Activated naive CD4-positive, alpha-beta T cell treated with anti-CD3 and anti-CD28 coated beads, Interleukin-2, amount 10 ng/mL, durations not matched to agents 7 days and 5 days (primary cell): ENCODE results near the gene HIP1R.

Experiments used
- CTCF ChIA-PET: fragments of 350-600 bp; sonication (Branson Sonifier 250); formaldehyde crosslinking; loops from one replicate; lab custom pipeline; 2021; ENCODE audit warnings: antibody characterized with exemption; lab: Charles Lee
- DNase-seq: peaks from one replicate; pipeline ENCODE4 v3.0.0-alpha.2; 2020
- H3K27ac Mint-ChIP-seq: one replicate; pipeline ENCODE4 v1.8.0; 2021; ENCODE audit warnings: mild to moderate bottlenecking, moderate library complexity, mixed read lengths
- H3K27me3 Mint-ChIP-seq: one replicate; pipeline ENCODE4 v1.8.0; 2021; ENCODE audit warnings: mild to moderate bottlenecking, mixed read lengths
- H3K36me3 Mint-ChIP-seq: one replicate; pipeline ENCODE4 v1.8.0; 2021; ENCODE audit warnings: mixed read lengths
- H3K4me1 Mint-ChIP-seq: one replicate; pipeline ENCODE4 v1.8.0; 2021; ENCODE audit warnings: mixed read lengths
- H3K4me3 Mint-ChIP-seq: one replicate; pipeline ENCODE4 v1.8.0; 2021; ENCODE audit warnings: mild to moderate bottlenecking, moderate library complexity, mixed read lengths
- H3K9me3 Mint-ChIP-seq: one replicate; pipeline ENCODE4 v1.8.0; 2021; ENCODE audit warnings: mixed read lengths

The HIP1R gene

DNA sequence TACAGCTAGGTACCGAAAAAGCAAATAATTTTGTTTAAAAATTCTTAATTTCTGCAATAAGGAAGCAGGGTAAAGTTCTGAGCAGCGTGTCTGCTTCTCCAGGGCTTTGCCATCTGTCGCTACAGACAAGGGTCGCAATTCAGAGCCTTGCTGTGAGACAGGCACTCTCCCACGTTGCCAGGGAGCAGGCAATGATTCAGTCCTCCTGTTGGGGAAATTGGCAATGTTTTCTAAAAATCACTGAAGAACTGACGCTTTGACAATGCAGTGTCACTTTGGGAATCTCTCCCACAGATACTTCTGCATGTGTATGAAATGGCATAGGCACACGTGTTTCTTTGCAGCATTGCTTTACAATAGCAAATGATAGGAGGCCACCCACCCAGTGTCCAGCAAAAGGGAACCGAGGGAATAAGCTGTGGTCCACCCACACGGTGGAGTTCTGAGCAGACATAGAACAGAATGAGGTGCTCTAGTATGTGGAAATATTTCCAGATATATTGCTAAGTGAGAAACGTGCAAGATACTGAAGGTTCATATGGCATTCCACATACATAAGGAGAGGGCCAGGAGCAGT, 16.0 kb upstream of the HIP1R start:
- no peak overlapping the region for H3K4me3 Mint-ChIP-seq

DNA sequence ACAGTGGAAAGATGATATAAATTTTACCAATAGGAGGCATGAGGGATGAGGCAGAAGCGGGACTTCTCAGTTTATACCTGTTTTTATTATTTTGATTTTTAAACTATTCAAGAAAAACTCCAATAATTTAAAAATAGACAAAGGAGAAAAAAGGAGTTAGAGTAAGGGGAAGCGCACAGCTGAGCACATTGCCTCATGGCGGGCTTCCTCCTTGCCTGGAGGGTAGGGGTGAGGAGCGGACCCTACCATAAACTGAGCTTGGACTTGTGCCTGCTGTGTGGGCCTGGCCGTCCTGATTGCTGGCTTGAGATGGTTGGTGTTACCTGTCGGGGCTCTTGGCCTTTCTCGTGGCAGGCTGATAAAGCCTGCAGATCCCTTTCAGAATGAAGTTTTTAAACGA, 15.1 kb upstream of the HIP1R start:
- Mint-ChIP-seq H3K36me3 (no peaks in the 10 kb centered on the region), H3K4me1 (no peaks in the 10 kb centered on the region), H3K9me3 (no peaks in the 10 kb centered on the region), H3K27ac (no peak overlapping the region), H3K27me3 (peaks cover 14% of the 10 kb centered on the region), H3K4me3 (no peak overlapping the region)
- CTCF ChIA-PET: no interaction called here
- DNase-seq: no peak

More for the DNA sequence above, 16.0 kb upstream of the HIP1R start:
- Mint-ChIP-seq H3K4me1 (no peaks in the 10 kb centered on the region), H3K36me3 (no peaks in the 10 kb centered on the region), H3K27ac (no peak overlapping the region), H3K27me3 (peaks cover 14% of the 10 kb centered on the region), H3K9me3 (no peaks in the 10 kb centered on the region)
- CTCF ChIA-PET: interaction anchor here (1.4 kb wide), 1 partner anchor 27 kb away, joined by 3 read pairs; no protein-coding TSS in a partner anchor
- no peak for DNase-seq

DNA sequence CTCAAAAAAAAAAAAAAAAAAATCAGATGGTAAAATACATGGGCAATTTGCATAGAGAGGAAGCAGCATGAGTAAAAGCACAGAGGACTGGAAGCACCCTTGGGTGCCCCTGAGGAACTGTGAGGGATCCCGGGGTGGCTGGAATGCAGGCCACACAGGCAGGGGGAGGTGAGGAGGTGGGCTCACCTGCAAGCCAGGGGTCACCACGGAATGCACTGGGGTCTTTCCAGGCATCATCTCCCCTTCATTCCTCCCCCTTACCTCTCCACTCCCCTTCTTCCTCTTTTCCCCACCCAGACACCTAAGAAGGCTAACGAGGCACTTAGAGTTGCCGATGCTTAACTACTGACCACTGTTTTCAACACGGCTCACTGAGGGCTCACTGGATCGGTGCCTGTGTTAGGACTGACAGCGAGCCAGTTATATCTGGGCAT, 14.4 kb upstream of the HIP1R start:
- Mint-ChIP-seq H3K36me3 (no peaks in the 10 kb centered on the region), H3K4me3 (no peak overlapping the region), H3K4me1 (no peaks in the 10 kb centered on the region), H3K9me3 (no peaks in the 10 kb centered on the region), H3K27ac (no peak overlapping the region), H3K27me3 (peaks cover 14% of the 10 kb centered on the region)
- DNase-seq: no peak
- CTCF ChIA-PET: no interaction called here

DNA sequence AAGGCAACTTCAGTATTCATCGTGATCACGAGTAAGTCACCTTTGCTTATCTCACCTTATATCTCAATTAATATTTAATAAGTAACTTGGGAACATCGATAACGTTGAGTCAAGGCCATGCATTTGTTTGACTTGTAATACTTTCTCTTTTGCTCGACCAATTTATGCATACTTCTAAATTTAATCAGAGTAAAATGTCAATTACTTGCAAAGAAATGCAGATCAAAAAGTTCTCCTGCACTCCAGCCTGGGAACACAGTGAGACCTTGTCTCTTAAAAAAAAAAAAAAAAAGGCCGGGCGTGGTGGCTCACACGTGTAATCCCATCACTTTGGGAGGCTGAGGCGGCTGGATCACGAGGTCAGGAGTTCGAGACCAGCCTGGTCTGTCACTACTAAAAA, 11.8 kb upstream of the HIP1R start:
- Mint-ChIP-seq H3K27ac (no peak overlapping the region), H3K9me3 (no peaks in the 10 kb centered on the region), H3K27me3 (peaks cover 16% of the 10 kb centered on the region), H3K4me1 (no peaks in the 10 kb centered on the region), H3K36me3 (no peaks in the 10 kb centered on the region), H3K4me3 (no peak overlapping the region)
- CTCF ChIA-PET: no interaction called here
- DNase-seq: no peak

- H3K4me3 Mint-ChIP-seq: no peak overlapping the region
- no peaks in the 10 kb centered on the region for H3K9me3 Mint-ChIP-seq
- CTCF ChIA-PET: interaction anchor here (2.9 kb wide), 1 partner anchor 32 kb away, joined by 12 read pairs; no protein-coding TSS in a partner anchor
- H3K36me3 Mint-ChIP-seq: no peaks in the 10 kb centered on the region
- no peak overlapping the region for H3K27ac Mint-ChIP-seq
- peaks cover 20% of the 10 kb centered on the region for H3K27me3 Mint-ChIP-seq
- H3K4me1 Mint-ChIP-seq: no peaks in the 10 kb centered on the region
- no peak for DNase-seq
Measured at GRCh38 chr12:122825773-122826724, 9.2 kb upstream of the HIP1R start.

DNA sequence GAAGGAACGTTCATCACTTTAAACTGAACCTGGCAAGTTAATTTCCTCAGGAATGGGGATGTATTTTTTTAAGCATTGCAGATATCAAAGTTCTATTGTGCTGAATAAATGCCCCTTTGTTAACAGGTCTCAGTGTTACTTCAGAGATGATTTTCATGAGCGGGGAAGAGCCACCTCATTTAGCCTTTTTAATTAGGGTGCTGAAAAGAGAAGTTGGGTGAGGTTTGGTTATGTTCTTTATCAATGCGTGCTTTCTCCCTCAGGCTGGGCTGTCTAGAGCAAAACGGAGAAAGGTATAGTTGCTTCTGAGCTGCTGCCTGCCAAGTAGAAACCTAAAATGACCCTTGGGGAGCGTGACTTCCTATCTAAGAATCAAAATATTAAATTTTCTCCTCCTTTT, 8.0 kb upstream of the HIP1R start:
- Mint-ChIP-seq H3K27ac (no peak overlapping the region), H3K9me3 (no peaks in the 10 kb centered on the region), H3K27me3 (peaks cover 24% of the 10 kb centered on the region), H3K4me1 (no peaks in the 10 kb centered on the region), H3K36me3 (no peaks in the 10 kb centered on the region), H3K4me3 (no peak overlapping the region)
- DNase-seq: no peak
- CTCF ChIA-PET: interaction anchor here (2.9 kb wide), 1 partner anchor 33 kb away, joined by 12 read pairs; no protein-coding TSS in a partner anchor

DNA sequence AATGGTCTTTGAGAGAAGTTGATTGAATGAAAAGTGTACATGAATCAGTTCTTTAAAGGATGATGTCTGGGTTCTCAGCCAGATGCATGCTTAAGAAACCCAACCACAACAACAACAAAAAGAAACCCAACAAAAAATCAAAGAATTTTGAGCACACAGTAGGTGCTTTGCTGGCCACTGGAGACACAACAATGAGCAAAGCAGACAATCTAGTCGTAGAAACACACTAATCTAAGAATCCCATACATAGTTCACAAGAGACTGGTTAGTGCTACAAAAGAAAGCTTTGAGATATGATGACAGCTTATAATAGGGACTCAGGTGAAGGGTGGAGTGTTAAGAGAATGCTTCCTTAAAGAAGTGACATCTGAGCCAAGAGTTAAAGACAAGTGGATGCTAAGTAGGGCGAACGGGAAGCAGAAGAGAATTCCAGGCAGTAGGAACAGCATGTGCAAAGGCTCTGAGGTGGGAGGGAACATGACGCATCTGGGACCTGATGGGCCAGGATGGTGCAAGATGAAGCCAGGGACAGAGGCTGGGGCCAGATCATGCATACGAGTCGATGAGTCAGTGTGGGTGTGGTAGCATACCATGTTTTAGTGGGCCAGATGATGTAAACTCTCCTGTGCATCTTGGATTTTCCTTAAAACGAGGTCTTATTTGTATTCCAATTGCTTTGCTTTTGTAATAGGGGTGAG, 4.6 kb upstream of the HIP1R start:
- H3K27ac Mint-ChIP-seq: no peak overlapping the region
- no peak overlapping the region for H3K4me3 Mint-ChIP-seq
- H3K36me3 Mint-ChIP-seq: no peaks in the 10 kb centered on the region
- no peak for DNase-seq
- no peaks in the 10 kb centered on the region for H3K9me3 Mint-ChIP-seq
- H3K27me3 Mint-ChIP-seq: peaks cover 44% of the 10 kb centered on the region
- peaks cover 12% of the 10 kb centered on the region for H3K4me1 Mint-ChIP-seq
- CTCF ChIA-PET: no interaction called here

GRCh38 chr12:122834104-122834920, 945 bp upstream of the HIP1R start:
- Mint-ChIP-seq H3K27ac (peak overlapping the region; percentile 80), H3K4me3 (peak overlapping the region; percentile 83), H3K27me3 (peaks cover 37% of the 10 kb centered on the region), H3K9me3 (no peaks in the 10 kb centered on the region), H3K4me1 (peaks cover 35% of the 10 kb centered on the region), H3K36me3 (no peaks in the 10 kb centered on the region)
- DNase-seq: peak; percentile 49
- CTCF ChIA-PET: interaction anchor here (3.9 kb wide), 1 partner anchor 40 kb away, joined by 17 read pairs; no protein-coding TSS in a partner anchor

DNA sequence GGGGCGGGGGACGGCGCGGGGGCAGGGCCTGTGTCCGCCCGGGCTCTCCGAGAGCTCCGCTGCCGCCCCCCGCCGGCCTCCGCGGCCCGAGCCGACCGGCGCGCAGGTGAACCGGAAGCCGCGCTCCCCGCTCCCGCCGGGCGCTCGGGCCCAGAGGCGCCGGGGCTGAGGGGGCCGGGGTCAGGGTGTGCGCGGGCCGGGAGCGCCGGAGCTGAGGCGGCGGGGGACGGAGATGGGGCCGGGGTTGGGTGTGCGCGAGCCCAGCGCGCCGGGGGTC, 431 bp downstream of the HIP1R start:
- CTCF ChIA-PET: interaction anchor here (0.7 to 1.5 kb wide), 2 partner anchors 42 to 43 kb away, joined by 3 to 4 read pairs; no protein-coding TSS in a partner anchor
- Mint-ChIP-seq H3K4me3 (peak overlapping the region; percentile 88), H3K27ac (no peak overlapping the region), H3K4me1 (peaks cover 37% of the 10 kb centered on the region), H3K36me3 (no peaks in the 10 kb centered on the region), H3K27me3 (peaks cover 28% of the 10 kb centered on the region), H3K9me3 (no peaks in the 10 kb centered on the region)
- DNase-seq: peak; percentile 58

GRCh38 chr12:122836027-122836921, 1.0 kb downstream of the HIP1R start:
- Mint-ChIP-seq H3K9me3 (no peaks in the 10 kb centered on the region), H3K4me3 (peak overlapping the region; percentile 88), H3K27me3 (peaks cover 22% of the 10 kb centered on the region), H3K27ac (peak overlapping the region; percentile 89), H3K36me3 (no peaks in the 10 kb centered on the region), H3K4me1 (peaks cover 37% of the 10 kb centered on the region)
- DNase-seq: peak; percentile 72
- CTCF ChIA-PET: interaction anchor here (1.1 to 1.5 kb wide), 2 partner anchors 43 to 44 kb away, joined by 4 read pairs; no protein-coding TSS in a partner anchor

- peaks cover 20% of the 10 kb centered on the region for H3K27me3 Mint-ChIP-seq
- CTCF ChIA-PET: no interaction called here
- no peaks in the 10 kb centered on the region for H3K36me3 Mint-ChIP-seq
- peaks cover 37% of the 10 kb centered on the region for H3K4me1 Mint-ChIP-seq
- H3K27ac Mint-ChIP-seq: no peak overlapping the region
- H3K9me3 Mint-ChIP-seq: no peaks in the 10 kb centered on the region
- DNase-seq: no peak
- H3K4me3 Mint-ChIP-seq: peak overlapping the region; percentile 3
Measured at GRCh38 chr12:122837306-122838265, 2.3 kb downstream of the HIP1R start.

DNA sequence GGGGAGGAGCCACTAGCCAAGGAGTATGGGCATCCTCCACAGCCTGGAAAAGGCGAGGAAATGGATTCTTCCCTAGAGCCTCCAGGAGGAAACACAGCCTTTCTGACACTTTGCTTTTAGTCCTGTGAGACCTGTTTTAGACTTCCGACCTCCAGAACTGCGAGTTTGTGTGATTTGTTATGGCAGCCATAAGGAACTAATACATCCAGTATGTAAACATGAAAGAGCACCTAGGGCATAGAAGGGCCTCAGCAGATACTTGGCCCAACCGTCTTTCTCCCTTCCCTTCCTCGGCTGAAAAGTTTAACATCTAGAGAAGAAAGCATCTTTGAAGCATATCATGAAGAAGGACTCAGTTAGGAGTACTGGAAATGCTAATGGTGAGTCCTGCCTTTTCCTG, 3.6 kb downstream of the HIP1R start:
- no peak for DNase-seq
- CTCF ChIA-PET: no interaction called here
- H3K27me3 Mint-ChIP-seq: peaks cover 11% of the 10 kb centered on the region
- peaks cover 35% of the 10 kb centered on the region for H3K4me1 Mint-ChIP-seq
- H3K4me3 Mint-ChIP-seq: no peak overlapping the region
- no peak overlapping the region for H3K27ac Mint-ChIP-seq
- H3K9me3 Mint-ChIP-seq: no peaks in the 10 kb centered on the region
- no peaks in the 10 kb centered on the region for H3K36me3 Mint-ChIP-seq
